ENCODE results near the gene MAP9. TPM values are rescaled to one million over a fixed set of nuclear protein-coding genes. Genes with fewer than 3 reads are reported as not detected.
A peak's percentile ranks its signal among the peaks of the same experiment; 100 is the strongest.
"Not testable (repeated sequence)": the region's sequence is repeated elsewhere in the genome, so short reads cannot be mapped to it uniquely, and the experiment has no call there.

Gene MAP9
- polyA plus RNA-seq (2013, experiment 1 of 2; ENCODE audit: insufficient read length): 6.3 TPM
- 8.3 TPM for polyA plus RNA-seq (2013, experiment 2 of 2; ENCODE audit: insufficient read length)

GRCh38 chr4:155376387-155377268 lies at the start of gene MAP9:
Gene MAP9 (minus strand): TSS chr4:155376965. CDS start chr4:155375850, 1,115 bp downstream.
- DNase-seq: peak; percentile 97

- DNase-seq: not testable (repeated sequence)
Measured at GRCh38 chr4:155424778-155425177, 48.0 kb upstream of the MAP9 start.

- no peak for DNase-seq
Measured at GRCh38 chr4:155423671-155424070, 46.9 kb upstream of the MAP9 start.

GRCh38 chr4:155419266-155419665 lies 42.5 kb upstream of the MAP9 start:
- no peak for DNase-seq

GRCh38 chr4:155415662-155416061 lies 38.9 kb upstream of the MAP9 start:
- no peak for DNase-seq

- no peak for DNase-seq
Measured at GRCh38 chr4:155413451-155413850, 36.7 kb upstream of the MAP9 start.

GRCh38 chr4:155411546-155411945 lies 34.8 kb upstream of the MAP9 start:
- DNase-seq: no peak

- no peak for DNase-seq
Measured at GRCh38 chr4:155408796-155409195, 32.0 kb upstream of the MAP9 start.

- no peak for DNase-seq
Measured at GRCh38 chr4:155407480-155407879, 30.7 kb upstream of the MAP9 start.

- no peak for DNase-seq
Measured at GRCh38 chr4:155405059-155405458, 28.3 kb upstream of the MAP9 start.

GRCh38 chr4:155403886-155404285 lies 27.1 kb upstream of the MAP9 start:
- peak; percentile 42 for DNase-seq

- DNase-seq: no peak
Measured at GRCh38 chr4:155402941-155403340, 26.2 kb upstream of the MAP9 start.

- DNase-seq: no peak
Measured at GRCh38 chr4:155400893-155401292, 24.1 kb upstream of the MAP9 start.

- no peak for DNase-seq
Measured at GRCh38 chr4:155399974-155400697, 23.4 kb upstream of the MAP9 start.

GRCh38 chr4:155392481-155393184 lies 15.9 kb upstream of the MAP9 start:
- peak; percentile 86 for DNase-seq

GRCh38 chr4:155391932-155392331 lies 15.2 kb upstream of the MAP9 start:
- no peak for DNase-seq

GRCh38 chr4:155388162-155388561 lies 11.4 kb upstream of the MAP9 start:
- no peak for DNase-seq

- no peak for DNase-seq
Measured at GRCh38 chr4:155383541-155383940, 6.8 kb upstream of the MAP9 start.

GRCh38 chr4:155377276-155377675 lies 511 bp upstream of the MAP9 start:
- no peak for DNase-seq

GRCh38 chr4:155371432-155372043 lies 5.2 kb downstream of the MAP9 start:
- DNase-seq: peak; percentile 19

- DNase-seq: no peak
Measured at GRCh38 chr4:155367608-155368007, 9.2 kb downstream of the MAP9 start.

GRCh38 chr4:155353923-155354540 lies 22.7 kb downstream of the MAP9 start:
- DNase-seq: peak; percentile 48
